Heart right ventricle (tissue), 16 donors: ENCODE measurements around the gene SPATA2. TPM values are rescaled to one million over a fixed set of nuclear protein-coding genes. Genes with fewer than 3 reads are reported as not detected.
"Not testable (repeated sequence)": the region's sequence is repeated elsewhere in the genome, so short reads cannot be mapped to it uniquely, and the experiment has no call there.

ENCODE experiments used
- ATAC-seq, 8 donors: fragments of 200-7000 bp; cut with Tn5 transposase; one replicate each; pipeline ENCODE4 v1.9.1; 2020; ENCODE audit warnings: mild to moderate bottlenecking in 8 of 8, moderate library complexity in 8 of 8, moderate number of reproducible peaks in 1 of 8
- DNase-seq, 2 donors: peaks; one replicate each; pipeline ENCODE4 v3.0.0-alpha.2; 2020
- H3K27ac ChIP-seq, 10 donors: fragments of 200-600 bp; sonication (generic) in 2 of 10; one replicate each; pipeline versions ENCODE4 v1.5.0 to v1.8.0; 2020 to 2022; ENCODE audit warnings: mild to moderate bottlenecking in 3 of 10
- H3K27me3 ChIP-seq, 7 donors: fragments of 200-600 bp; one replicate each; pipeline ENCODE4 v1.8.0; 2021 to 2022; ENCODE audit warnings: mild to moderate bottlenecking in 2 of 7
- H3K36me3 ChIP-seq, 9 donors: fragments of 200-600 bp; sonication (generic) in 1 of 9; one replicate each; pipeline versions ENCODE4 v1.5.0 to v1.8.0; 2020 to 2022; ENCODE audit warnings: mild to moderate bottlenecking in 2 of 9
- H3K4me1 ChIP-seq, 9 donors: fragments of 200-600 bp; sonication (generic) in 1 of 9; one replicate each; pipeline versions ENCODE4 v1.5.0 to v1.8.0; 2020 to 2022; ENCODE audit warnings: mild to moderate bottlenecking in 4 of 9
- H3K4me3 ChIP-seq, 10 donors: fragments of 200-600 bp; sonication (generic) in 2 of 10; one replicate each; pipeline versions ENCODE4 v1.5.0 to v1.8.0; 2020 to 2022; ENCODE audit warnings: mild to moderate bottlenecking in 7 of 10, moderate library complexity in 2 of 10
- H3K9me3 ChIP-seq, 11 donors: fragments of 200-600 bp in 10 of 11; sonication (generic) in 2 of 11; one replicate each; pipeline versions ENCODE4 v1.5.0 to v1.8.0; 2013 to 2022; ENCODE audit warnings: mild to moderate bottlenecking in 2 of 11, control low read depth in 1 of 11, moderate library complexity in 1 of 11
- WGBS, 2 donors: extraction: QIAGEN DNeasy Blood & Tissue Kit; methylation state at CpG; one replicate each; pipeline ENCODE4 v1.1.7; 2013; ENCODE audit warnings: inconsistent platforms in 1 of 2; 5-methylcytosine and 5-hydroxymethylcytosine counted together
- intact Hi-C, 10 donors: fragments of 100-400 bp; cut with DNase I; formaldehyde crosslinking; loops; one replicate each; pipeline versions ENCODE4 v1.11.1 to v1.14.2; 2022
- long read RNA-seq, 3 donors: library from polyadenylated mRNA; unstranded; transcript quantifications; one replicate each; pipeline ENCODE4 v2.0.0, GENCODE V29; 2020 to 2021
- polyA plus RNA-seq, 2 donors: library from polyadenylated mRNA; stranded (reverse); fragments of 200-250 nt; gene quantifications; one replicate each; pipeline ENCODE4 v1.2.3, GENCODE V29; 2013
- total RNA-seq, 10 donors: library from RNA; stranded (reverse); fragmentation: NEBNext Ultra II Directional in 3 of 10; extraction: Animal tissue kit (Norgen Biotek cat#: 25700) in 3 of 10; gene quantifications; one replicate each; pipeline versions ENCODE4 v1.2.1 to v1.2.4, GENCODE V29; 2021 to 2023
- TF ChIP-seq, protein P1 (sequence below), 9 donors: fragments of 200-600 bp; sonication (generic) in 2 of 9; IDR thresholded peaks; one replicate each; pipeline versions ENCODE4 v1.5.0 to v1.8.0; 2021 to 2022; ENCODE audit warnings: antibody characterized with exemption in 9 of 9, mild to moderate bottlenecking in 5 of 9, moderate library complexity in 1 of 9
- donor health status: Arrhythmogenic right ventricular cardiomyopathy.
- donor health status: ischemic (EF 13 %, LVEDD 7.1; RV severe dilation, severe dysfunction).
- donor health status: healthy with polysubstance abuse.
- donor health status: DM: no; HTN: yes; CAD: no.
- donor health status: DM: no; HTN: no; CAD: no.
- donor health status: ischemic (EF 25% LVEDD 6.9; RV normal size, moderate dysfunction).
- donor health status: ischemic (EF 25% LVEDD 5.7; RV mildly dilated, moderate dysfunction).
- donor health status: healthy.
- donor health status: DM: yes; HTN: yes; CAD: no.
- donor health status: Ischemic cardiomyopathy.
- donor health status: ischemic (EF 35%, LVEDD 5.7; RV mildly dilated, moderate dysfunction).
- donor health status: nonischemic (EF 11% LVEDD 7.7; RV severe dilation, severe dysfunction).
- donor health status: DM: yes; HTN: yes; CAD: no.
- donor health status: PGD.
- donor health status: ischemic (EF 29% LVEDD 5.4; RV normal size, mild dysfunction).
- donor health status: nonischemic (EF 23%, LVEDD 6.1; RV moderate dilation, normal function).

Gene SPATA2, protein sequence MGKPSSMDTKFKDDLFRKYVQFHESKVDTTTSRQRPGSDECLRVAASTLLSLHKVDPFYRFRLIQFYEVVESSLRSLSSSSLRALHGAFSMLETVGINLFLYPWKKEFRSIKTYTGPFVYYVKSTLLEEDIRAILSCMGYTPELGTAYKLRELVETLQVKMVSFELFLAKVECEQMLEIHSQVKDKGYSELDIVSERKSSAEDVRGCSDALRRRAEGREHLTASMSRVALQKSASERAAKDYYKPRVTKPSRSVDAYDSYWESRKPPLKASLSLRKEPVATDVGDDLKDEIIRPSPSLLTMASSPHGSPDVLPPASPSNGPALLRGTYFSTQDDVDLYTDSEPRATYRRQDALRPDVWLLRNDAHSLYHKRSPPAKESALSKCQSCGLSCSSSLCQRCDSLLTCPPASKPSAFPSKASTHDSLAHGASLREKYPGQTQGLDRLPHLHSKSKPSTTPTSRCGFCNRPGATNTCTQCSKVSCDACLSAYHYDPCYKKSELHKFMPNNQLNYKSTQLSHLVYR
- 10 to 100 TPM in 1 of 10 donors, 1 to 10 TPM in 9; 5.2 to 11.8 (median 6.7) TPM for total RNA-seq
- polyA plus RNA-seq = 1 to 10 TPM; 4.8 to 5.0 TPM
- long read RNA-seq, donor 1, full-length matches to known transcripts = 6 of 13 reads
- long read RNA-seq, donor 1, partial matches to known transcripts = 0 of 13 reads
- long read RNA-seq, donor 1, other reads (novel, unspliced or antisense) = 7 of 13 reads
- long read RNA-seq, donor 2, full-length matches to known transcripts = 5 of 18 reads
- long read RNA-seq, donor 2, partial matches to known transcripts = 0 of 18 reads
- long read RNA-seq, donor 2, other reads (novel, unspliced or antisense) = 13 of 18 reads
- long read RNA-seq, donor 3, full-length matches to known transcripts = 7 of 21 reads
- long read RNA-seq, donor 3, partial matches to known transcripts = 1 of 21 reads
- long read RNA-seq, donor 3, other reads (novel, unspliced or antisense) = 13 of 21 reads

DNA sequence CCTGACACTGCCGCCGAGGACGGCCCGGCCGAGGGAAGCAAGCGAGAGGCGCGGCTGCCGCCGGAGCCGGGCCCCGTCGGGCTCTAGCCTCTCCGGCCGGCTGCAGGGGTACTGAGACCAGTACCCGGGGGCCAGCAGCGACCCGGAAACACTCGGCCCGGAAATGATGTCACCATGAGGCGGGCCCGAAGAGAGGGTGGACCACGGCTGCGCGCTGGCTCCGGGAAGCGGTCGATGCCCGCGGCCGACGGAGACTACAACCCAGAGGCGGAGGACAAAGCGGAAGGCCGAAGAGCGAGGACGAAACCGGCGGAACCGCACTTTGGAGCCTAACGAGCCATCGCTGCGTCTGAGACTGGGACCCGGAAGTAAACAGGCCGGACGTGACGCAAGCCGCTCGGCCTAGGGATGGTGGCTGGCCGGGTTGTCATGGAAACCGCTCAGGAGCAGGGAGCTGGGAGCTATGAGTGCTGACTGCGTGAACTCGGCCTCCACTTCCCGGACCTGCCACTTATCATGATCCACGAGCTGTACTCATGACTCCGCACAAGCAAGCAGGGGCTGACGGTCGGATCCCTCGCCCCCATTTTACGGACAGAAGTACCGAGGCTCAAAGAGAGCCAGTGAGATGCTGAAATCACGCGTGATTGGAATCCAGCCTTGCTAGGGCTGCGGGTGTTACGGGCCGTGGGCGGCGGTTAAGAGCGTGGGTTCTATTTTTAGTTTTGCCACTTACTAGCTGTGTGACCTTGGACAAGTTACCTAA lies at the start of gene SPATA2:
TSS of gene SPATA2 (minus strand) at position 150 of the 766 bp plus-strand sequence. CDS start 7,039 bp downstream, outside the sequence.
- Histone ChIP-seq H3K27ac (peak within 1 kb of the TSS; percentile 96 to 99 (median 99)), H3K27me3 (no peaks in the 10 kb centered on the region), H3K9me3 (no peaks in the 10 kb centered on the region), H3K4me1 (peaks cover 4 to 53% (median 48%) of the 10 kb centered on the region in 9 donors), H3K36me3 (peaks cover 0 to 4% (median 0%) of the 10 kb centered on the region in 9 donors), H3K4me3 (peak within 1 kb of the TSS; percentile 81 to 100 (median 98))
- TF ChIP-seq, protein P1, sequence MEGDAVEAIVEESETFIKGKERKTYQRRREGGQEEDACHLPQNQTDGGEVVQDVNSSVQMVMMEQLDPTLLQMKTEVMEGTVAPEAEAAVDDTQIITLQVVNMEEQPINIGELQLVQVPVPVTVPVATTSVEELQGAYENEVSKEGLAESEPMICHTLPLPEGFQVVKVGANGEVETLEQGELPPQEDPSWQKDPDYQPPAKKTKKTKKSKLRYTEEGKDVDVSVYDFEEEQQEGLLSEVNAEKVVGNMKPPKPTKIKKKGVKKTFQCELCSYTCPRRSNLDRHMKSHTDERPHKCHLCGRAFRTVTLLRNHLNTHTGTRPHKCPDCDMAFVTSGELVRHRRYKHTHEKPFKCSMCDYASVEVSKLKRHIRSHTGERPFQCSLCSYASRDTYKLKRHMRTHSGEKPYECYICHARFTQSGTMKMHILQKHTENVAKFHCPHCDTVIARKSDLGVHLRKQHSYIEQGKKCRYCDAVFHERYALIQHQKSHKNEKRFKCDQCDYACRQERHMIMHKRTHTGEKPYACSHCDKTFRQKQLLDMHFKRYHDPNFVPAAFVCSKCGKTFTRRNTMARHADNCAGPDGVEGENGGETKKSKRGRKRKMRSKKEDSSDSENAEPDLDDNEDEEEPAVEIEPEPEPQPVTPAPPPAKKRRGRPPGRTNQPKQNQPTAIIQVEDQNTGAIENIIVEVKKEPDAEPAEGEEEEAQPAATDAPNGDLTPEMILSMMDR (IDR thresholded peaks at IDR 0.05) = no peak
- ATAC-seq (peak; percentile 92 to 98 (median 96)), DNase-seq (peak; percentile 95 to 97)
- intact Hi-C loops = loop anchor here in 1 of 10 donors (10.0 kb wide), 1 partner anchor 301 kb away; no protein-coding TSS in a partner anchor
- WGBS, 2 donors = 0% methylated on average over 69 of the region's 69 CpGs

DNA sequence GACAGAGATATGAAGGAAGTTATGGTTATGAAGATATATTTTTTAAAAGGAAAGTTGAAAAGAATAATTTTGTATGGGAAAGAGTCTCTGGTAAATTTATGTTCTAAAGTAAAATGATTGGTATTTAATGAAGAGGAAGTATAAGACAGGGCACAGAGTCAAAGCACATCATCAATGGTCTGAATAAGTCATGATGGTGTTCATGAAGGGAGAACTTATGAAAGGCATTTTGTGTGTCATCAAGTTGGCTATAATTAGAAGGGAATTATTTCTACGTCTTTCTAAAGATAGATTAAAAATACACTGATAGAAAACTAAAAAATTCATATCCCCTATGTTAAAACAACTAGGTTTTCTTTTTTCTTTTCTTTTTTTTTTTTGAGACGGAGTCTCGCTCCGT lies 46.1 kb upstream of the SPATA2 start:
- DNase-seq (no peak), ATAC-seq (no peak)
- Histone ChIP-seq H3K4me3 (no peak overlapping the region), H3K9me3 (no peaks in the 10 kb centered on the region), H3K4me1 (peaks cover 0 to 10% (median 0%) of the 10 kb centered on the region in 9 donors), H3K27ac (no peak overlapping the region), H3K27me3 (no peaks in the 10 kb centered on the region), H3K36me3 (peaks cover 0 to 69% (median 2%) of the 10 kb centered on the region in 9 donors)
- intact Hi-C loops = no loop called here
- TF ChIP-seq, protein P1 (IDR thresholded peaks at IDR 0.05) = no peak
- WGBS, 2 donors = 73 to 84% methylated on average over 4 of the region's 4 CpGs

GRCh38 chr20:49957089-49957938 lies 42.0 kb upstream of the SPATA2 start:
- ATAC-seq, H3K9me3 ChIP-seq, intact Hi-C loops, H3K4me3 ChIP-seq, H3K27me3 ChIP-seq: not testable (repeated sequence)
- peak in 1 of 2 donors; percentile 69 for DNase-seq
- 80 to 81% methylated on average over 12 of the region's 12 CpGs for WGBS, 2 donors
- Histone ChIP-seq H3K36me3 (peaks cover 0 to 79% (median 28%) of the 10 kb centered on the region in 9 donors), H3K4me1 (peaks cover 0 to 10% (median 0%) of the 10 kb centered on the region in 9 donors), H3K27ac (peak overlapping the region in 3 of 10 donors; percentile 9 to 37 (median 15))

DNA sequence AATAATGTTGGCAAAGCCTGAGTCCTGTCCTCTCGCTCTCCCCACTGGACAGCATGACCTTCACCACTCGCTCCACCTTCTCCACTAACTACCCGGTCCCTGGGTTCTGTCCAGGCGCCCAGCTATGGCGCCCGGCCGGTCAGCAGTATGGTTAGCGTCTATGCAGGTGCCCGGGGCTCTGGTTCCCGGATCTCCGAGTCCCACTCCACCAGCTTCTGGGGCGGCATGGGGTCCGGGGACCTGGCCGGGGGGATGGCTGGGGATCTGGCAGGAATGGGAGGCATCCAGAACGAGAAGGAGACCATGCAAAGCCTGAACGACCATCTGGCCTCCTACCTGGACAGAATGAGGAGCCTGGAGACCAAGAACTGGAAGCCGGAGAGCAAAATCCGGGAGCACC lies 41.4 kb upstream of the SPATA2 start:
- TF ChIP-seq, protein P1 (IDR thresholded peaks at IDR 0.05) = no peak
- no peak for DNase-seq
- Histone ChIP-seq H3K9me3 (no peaks in the 10 kb centered on the region), H3K4me3 (no peak overlapping the region), H3K27ac (peak overlapping the region in 1 of 10 donors; percentile 9), H3K27me3 (no peaks in the 10 kb centered on the region), H3K4me1 (peaks cover 0 to 10% (median 0%) of the 10 kb centered on the region in 9 donors), H3K36me3 (peaks cover 0 to 85% (median 35%) of the 10 kb centered on the region in 9 donors)
- intact Hi-C loops = no loop called here
- ATAC-seq = peak in 1 of 8 donors; percentile 19
- 96 to 98% methylated on average over 18 of the region's 18 CpGs for WGBS, 2 donors

- intact Hi-C loops, H3K27ac ChIP-seq, H3K27me3 ChIP-seq, H3K9me3 ChIP-seq, H3K4me3 ChIP-seq, ATAC-seq, DNase-seq: not testable (repeated sequence)
- H3K36me3 ChIP-seq = peaks cover 0 to 93% (median 41%) of the 10 kb centered on the region in 9 donors
- peaks cover 0 to 10% (median 0%) of the 10 kb centered on the region in 9 donors for H3K4me1 ChIP-seq
- WGBS, 2 donors = 91 to 96% methylated on average over 12 of the region's 12 CpGs
These were observed 40.6 kb upstream of the SPATA2 start for GRCh38 chr20:49955830-49956396.
